ENCODE measurements around the gene FCRL6.

- TF ChIP-seq CTCF (IDR thresholded peaks at IDR 0.05) (no peak), POLR2AphosphoS5 (IDR thresholded peaks at IDR 0.05) (no peak), POLR2A (IDR thresholded peaks at IDR 0.05) (no peak)
Observed at GRCh38 chr1:159821171-159821867, 19.2 kb downstream of the FCRL6 start.
